SK-N-SH (cell line): ENCODE measurements around the gene GAL3ST3. TPM values are rescaled to one million over a fixed set of nuclear protein-coding genes. Genes with fewer than 3 reads are reported as not detected.

ENCODE experiments used
- CTCF ChIA-PET: fragments of 300-600, 350-600 bp; formaldehyde crosslinking; extraction: SDS; loops from one replicate; lab custom pipeline; 2021; lab: Yijun Ruan, JAX
- POLR2A ChIA-PET: fragments of 350-600 bp; sonication (Branson Sonifier 250); formaldehyde crosslinking; extraction: SDS; loops from one replicate; lab custom pipeline; 2020; ENCODE audit warnings: antibody characterized with exemption, inconsistent platforms; lab: Yijun Ruan, JAX
- DNase-seq: peaks from one replicate; pipeline ENCODE4 v3.0.0; 2012
- H2AFZ ChIP-seq: fragments of 200-600 bp; sonication (generic); 2 replicates; pipeline ENCODE4 v1.8.1; 2016; ENCODE audit warnings: antibody characterized with exemption, mild to moderate bottlenecking, low read depth
- H3F3A ChIP-seq: fragments of 200-600 bp; sonication (generic); replicated peaks from 2 replicates; pipeline ENCODE3; 2016; ENCODE audit warnings: antibody characterized with exemption, mild to moderate bottlenecking; ENCODE audit not compliant: insufficient read depth
- H3K27ac ChIP-seq, 2 experiments: fragments of 200-500 bp in 1 of 2; fragments of 200-600 bp in 1 of 2; sonication (Bioruptor generic) in 1 of 2; sonication (generic), shearing (Covaris generic) in 1 of 2; 2 replicates each; pipeline versions ENCODE4 v1.5.1 to v1.6.1; 2014 to 2016; ENCODE audit warnings: low read depth in 2 of 2, inconsistent platforms in 1 of 2, low read length in 1 of 2, mild to moderate bottlenecking in 1 of 2, mixed read lengths in 1 of 2
- H3K27me3 ChIP-seq: fragments of 200-600 bp; sonication (generic), shearing (Covaris generic); 2 replicates; pipeline ENCODE4 v1.6.1; 2016; ENCODE audit warnings: mixed run types; ENCODE audit not compliant: insufficient read depth
- H3K36me3 ChIP-seq, 2 experiments: fragments of 200-500 bp in 1 of 2; fragments of 200-600 bp in 1 of 2; sonication (Bioruptor generic) in 1 of 2; sonication (generic) in 1 of 2; replicated peaks in 1 of 2; 2 replicates each; pipeline versions ENCODE3 to v1.5.1; 2014 to 2016; ENCODE audit warnings: low read length in 1 of 2, mild to moderate bottlenecking in 1 of 2; ENCODE audit not compliant: insufficient read depth in 2 of 2, control insufficient read depth in 1 of 2
- H3K4me1 ChIP-seq, 2 experiments: fragments of 200-500 bp in 1 of 2; fragments of 200-600 bp in 1 of 2; sonication (Bioruptor generic) in 1 of 2; sonication (generic), shearing (Covaris generic) in 1 of 2; 2 replicates each; pipeline versions ENCODE4 v1.5.1 to v1.6.1; 2014 to 2016; ENCODE audit warnings: low read depth in 1 of 2, low read length in 1 of 2, mixed run types in 1 of 2; ENCODE audit not compliant: insufficient read depth in 2 of 2, control insufficient read depth in 1 of 2
- H3K4me2 ChIP-seq: fragments of 200-600 bp; sonication (generic), shearing (Covaris generic); 2 replicates; pipeline ENCODE4 v1.6.1; 2017; ENCODE audit warnings: mixed run types
- H3K4me3 ChIP-seq, 2 experiments: fragments of 200-500 bp in 1 of 2; fragments of 200-600 bp in 1 of 2; sonication (Bioruptor generic) in 1 of 2; sonication (generic), shearing (Covaris generic) in 1 of 2; 2 replicates each; pipeline versions ENCODE4 v1.5.1 to v1.8.1; 2014 to 2016; ENCODE audit warnings: low read depth in 2 of 2, inconsistent platforms in 1 of 2, low read length in 1 of 2, mild to moderate bottlenecking in 1 of 2, mixed read lengths in 1 of 2, moderate library complexity in 1 of 2
- H3K79me2 ChIP-seq: fragments of 200-600 bp; sonication (generic); 2 replicates; pipeline ENCODE4 v1.8.1; 2017; ENCODE audit warnings: mild to moderate bottlenecking; ENCODE audit not compliant: insufficient read depth
- H3K9ac ChIP-seq: fragments of 200-600 bp; sonication (generic); 2 replicates; pipeline ENCODE4 v1.6.1; 2017; ENCODE audit warnings: mixed run types
- H3K9me2 ChIP-seq: fragments of 200-600 bp; sonication (generic); 2 replicates; pipeline ENCODE4 v1.6.1; 2017; ENCODE audit warnings: mixed run types
- H3K9me3 ChIP-seq: fragments of 200-600 bp; sonication (generic); 2 replicates; pipeline ENCODE4 v1.6.1; 2017; ENCODE audit warnings: mixed run types, mild to moderate bottlenecking, moderate library complexity
- H4K20me1 ChIP-seq: fragments of 200-600 bp; sonication (generic); 2 replicates; pipeline ENCODE4 v1.6.1; 2017; ENCODE audit warnings: mild to moderate bottlenecking, mixed run types; ENCODE audit not compliant: insufficient read depth
- CHD2 ChIP-seq: fragments of 150-350 bp; IDR thresholded peaks from 2 replicates; pipeline ENCODE4 v1.6.1; 2018; ENCODE audit warnings: low read length; ENCODE audit not compliant: partially characterized antibody
- ELF1 ChIP-seq: IDR thresholded peaks from 2 replicates; pipeline ENCODE4 v1.4.0; 2012
- EP300 ChIP-seq, 2 experiments: IDR thresholded peaks; 2 replicates each; pipeline versions ENCODE4 v1.4.0 to v1.6.1; 2012; ENCODE audit warnings: borderline replicate concordance in 1 of 2, low read depth in 1 of 2, low read length in 1 of 2
- EZH2phosphoT487 ChIP-seq: fragments of 200-600 bp; sonication (generic); IDR thresholded peaks from 2 replicates; pipeline ENCODE4 v1.6.1; 2017; ENCODE audit warnings: low read depth, mixed run types, mild to moderate bottlenecking, antibody characterized with exemption, moderate library complexity, borderline replicate concordance
- FOSL2 ChIP-seq: IDR thresholded peaks from 2 replicates; pipeline ENCODE4 v1.4.0; 2012; ENCODE audit warnings: low read depth, mild to moderate bottlenecking, moderate library complexity, borderline replicate concordance
- FOXJ3 ChIP-seq: sonication (generic); formaldehyde crosslinking; IDR thresholded peaks from 2 replicates; pipeline ENCODE4 v1.5.1; 2020; ENCODE audit warnings: mild to moderate bottlenecking, missing genetic modification reagents
- FOXM1 ChIP-seq: IDR thresholded peaks from 2 replicates; pipeline ENCODE4 v1.4.0; 2012; ENCODE audit warnings: low read depth, mild to moderate bottlenecking
- GATA2 ChIP-seq: sonication (generic); formaldehyde crosslinking; IDR thresholded peaks from 2 replicates; pipeline ENCODE4 v1.5.0; 2020; ENCODE audit warnings: mild to moderate bottlenecking, missing genetic modification reagents
- MEF2A ChIP-seq: IDR thresholded peaks from 2 replicates; pipeline ENCODE4 v1.4.0; 2012; ENCODE audit warnings: low read depth, borderline replicate concordance
- NFIC ChIP-seq: IDR thresholded peaks from 2 replicates; pipeline ENCODE4 v1.4.0; 2012; ENCODE audit warnings: borderline replicate concordance
- RCOR1 ChIP-seq: fragments of 150-350 bp; IDR thresholded peaks from 2 replicates; pipeline ENCODE4 v1.6.1; 2017; ENCODE audit warnings: antibody characterized with exemption, low read length
- RXRA ChIP-seq: IDR thresholded peaks from 2 replicates; pipeline ENCODE4 v1.4.0; 2012; ENCODE audit warnings: low read depth, mild to moderate bottlenecking, borderline replicate concordance
- SIN3A ChIP-seq: IDR thresholded peaks from 2 replicates; pipeline ENCODE4 v1.6.1; 2012; ENCODE audit warnings: low read depth, mild to moderate bottlenecking, low read length, moderate library complexity, borderline replicate concordance
- TEAD4 ChIP-seq: IDR thresholded peaks from 2 replicates; pipeline ENCODE4 v1.4.0; 2012; ENCODE audit warnings: mild to moderate bottlenecking, borderline replicate concordance; ENCODE audit not compliant: insufficient read depth
- YY1 ChIP-seq: IDR thresholded peaks from 2 replicates; pipeline ENCODE4 v1.4.0; 2012; ENCODE audit warnings: low read depth, mild to moderate bottlenecking
- WGBS: methylation state at CpG from one replicate; pipeline ENCODE4 v1.1.6; 2017; ENCODE audit warnings: low lambda C conversion rate; 5-methylcytosine and 5-hydroxymethylcytosine counted together
- polyA plus RNA-seq, 3 experiments: library from polyadenylated mRNA; depleted of rRNA; stranded (reverse); fragments of >200 nt; gene quantifications; 2 replicates each; pipeline ENCODE4 v1.2.3, GENCODE V29; 2012
- TF ChIP-seq, protein P1 (sequence below): fragments of 150-350 bp; IDR thresholded peaks from 2 replicates; pipeline ENCODE4 v1.6.1; 2016; ENCODE audit warnings: mild to moderate bottlenecking, low read depth, low read length
- TF ChIP-seq, protein P2 (sequence below): IDR thresholded peaks from 2 replicates; pipeline ENCODE4 v1.4.0; 2012; ENCODE audit warnings: low read depth, borderline replicate concordance
- TF ChIP-seq, protein P3 (sequence below): fragments of 200-600 bp; sonication (generic); IDR thresholded peaks from 2 replicates; pipeline ENCODE4 v1.6.1; 2017; ENCODE audit warnings: antibody characterized with exemption, mild to moderate bottlenecking, moderate library complexity
- TF ChIP-seq, protein P4 (sequence below): IDR thresholded peaks from 2 replicates; pipeline ENCODE4 v1.4.0; 2012; ENCODE audit warnings: low read depth, borderline replicate concordance

GAL3ST3 gene
- polyA plus RNA-seq, 1 of the 3 experiments (the other 2 are of a cell fraction), result 3.2 TPM

DNA sequence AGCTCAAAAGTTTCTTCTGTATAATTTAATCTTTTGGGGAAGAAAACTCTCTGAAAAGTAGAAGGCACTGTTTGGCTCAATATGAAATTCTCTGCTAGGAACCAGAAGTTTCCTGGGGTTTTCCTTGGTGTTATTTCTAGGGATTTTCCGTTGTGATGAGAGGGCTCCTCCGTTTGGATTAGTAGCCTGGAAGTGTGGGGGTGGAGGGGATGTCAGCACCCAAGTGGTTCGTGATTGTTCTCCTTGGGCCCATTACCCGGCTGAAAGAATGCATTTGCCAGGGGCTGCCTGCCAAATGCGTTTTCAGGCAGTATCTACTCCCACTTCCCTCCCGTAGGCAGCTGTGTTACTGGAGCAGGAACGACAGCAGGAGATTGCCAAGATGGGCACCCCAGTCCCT, 7.5 kb upstream of the GAL3ST3 start:
- no peaks in the 10 kb centered on the region for H4K20me1 ChIP-seq
- CTCF ChIA-PET, result interaction anchor here (0.6 to 6.7 kb wide), 2 partner anchors 12 to 870 kb away, joined by 3 to 101 read pairs; partner anchors contain the start of gene PACS1
- H3K27ac ChIP-seq, result no peak overlapping the region

More for the DNA sequence above, 7.5 kb upstream of the GAL3ST3 start:
- Histone ChIP-seq H3K4me3 (no peak overlapping the region), H3K4me2 (no peak overlapping the region), H3K9me3 (no peaks in the 10 kb centered on the region), H3K36me3 (peaks cover 69 to 76% of the 10 kb centered on the region in 2 experiments), H3K27me3 (no peaks in the 10 kb centered on the region), H2AFZ (no peak overlapping the region), H3K9me2 (no peaks in the 10 kb centered on the region), H3F3A (peaks cover 4% of the 10 kb centered on the region), H3K79me2 (peaks cover 68% of the 10 kb centered on the region), H3K9ac (no peak overlapping the region), H3K4me1 (peaks cover 0 to 8% of the 10 kb centered on the region in 2 experiments; a peak in 1 of 4 replicates)
- no peak for TF ChIP-seq SIN3A
- TF ChIP-seq FOXJ3 (CRISPR knock-in tag), result no peak
- TF ChIP-seq NFIC, result no peak
- TF ChIP-seq, protein P1, sequence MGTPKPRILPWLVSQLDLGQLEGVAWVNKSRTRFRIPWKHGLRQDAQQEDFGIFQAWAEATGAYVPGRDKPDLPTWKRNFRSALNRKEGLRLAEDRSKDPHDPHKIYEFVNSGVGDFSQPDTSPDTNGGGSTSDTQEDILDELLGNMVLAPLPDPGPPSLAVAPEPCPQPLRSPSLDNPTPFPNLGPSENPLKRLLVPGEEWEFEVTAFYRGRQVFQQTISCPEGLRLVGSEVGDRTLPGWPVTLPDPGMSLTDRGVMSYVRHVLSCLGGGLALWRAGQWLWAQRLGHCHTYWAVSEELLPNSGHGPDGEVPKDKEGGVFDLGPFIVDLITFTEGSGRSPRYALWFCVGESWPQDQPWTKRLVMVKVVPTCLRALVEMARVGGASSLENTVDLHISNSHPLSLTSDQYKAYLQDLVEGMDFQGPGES, result no peak
- TF ChIP-seq YY1, result no peak
- no peak for TF ChIP-seq MEF2A
- TF ChIP-seq EZH2phosphoT487, result no peak
- TF ChIP-seq, protein P2, sequence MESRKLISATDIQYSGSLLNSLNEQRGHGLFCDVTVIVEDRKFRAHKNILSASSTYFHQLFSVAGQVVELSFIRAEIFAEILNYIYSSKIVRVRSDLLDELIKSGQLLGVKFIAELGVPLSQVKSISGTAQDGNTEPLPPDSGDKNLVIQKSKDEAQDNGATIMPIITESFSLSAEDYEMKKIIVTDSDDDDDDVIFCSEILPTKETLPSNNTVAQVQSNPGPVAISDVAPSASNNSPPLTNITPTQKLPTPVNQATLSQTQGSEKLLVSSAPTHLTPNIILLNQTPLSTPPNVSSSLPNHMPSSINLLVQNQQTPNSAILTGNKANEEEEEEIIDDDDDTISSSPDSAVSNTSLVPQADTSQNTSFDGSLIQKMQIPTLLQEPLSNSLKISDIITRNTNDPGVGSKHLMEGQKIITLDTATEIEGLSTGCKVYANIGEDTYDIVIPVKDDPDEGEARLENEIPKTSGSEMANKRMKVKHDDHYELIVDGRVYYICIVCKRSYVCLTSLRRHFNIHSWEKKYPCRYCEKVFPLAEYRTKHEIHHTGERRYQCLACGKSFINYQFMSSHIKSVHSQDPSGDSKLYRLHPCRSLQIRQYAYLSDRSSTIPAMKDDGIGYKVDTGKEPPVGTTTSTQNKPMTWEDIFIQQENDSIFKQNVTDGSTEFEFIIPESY, result no peak
- no peak for TF ChIP-seq ELF1
- no peak for TF ChIP-seq EP300 (IDR thresholded peaks at IDR 0.05; ENCODE audit: borderline replicate concordance in 1 of 2, low read depth in 1 of 2, low read length in 1 of 2)
- TF ChIP-seq RCOR1, result no peak
- no peak for TF ChIP-seq FOSL2
- no peak for TF ChIP-seq TEAD4
- TF ChIP-seq CHD2, result no peak
- TF ChIP-seq RXRA, result no peak
- no peak for TF ChIP-seq FOXM1
- TF ChIP-seq, protein P3, sequence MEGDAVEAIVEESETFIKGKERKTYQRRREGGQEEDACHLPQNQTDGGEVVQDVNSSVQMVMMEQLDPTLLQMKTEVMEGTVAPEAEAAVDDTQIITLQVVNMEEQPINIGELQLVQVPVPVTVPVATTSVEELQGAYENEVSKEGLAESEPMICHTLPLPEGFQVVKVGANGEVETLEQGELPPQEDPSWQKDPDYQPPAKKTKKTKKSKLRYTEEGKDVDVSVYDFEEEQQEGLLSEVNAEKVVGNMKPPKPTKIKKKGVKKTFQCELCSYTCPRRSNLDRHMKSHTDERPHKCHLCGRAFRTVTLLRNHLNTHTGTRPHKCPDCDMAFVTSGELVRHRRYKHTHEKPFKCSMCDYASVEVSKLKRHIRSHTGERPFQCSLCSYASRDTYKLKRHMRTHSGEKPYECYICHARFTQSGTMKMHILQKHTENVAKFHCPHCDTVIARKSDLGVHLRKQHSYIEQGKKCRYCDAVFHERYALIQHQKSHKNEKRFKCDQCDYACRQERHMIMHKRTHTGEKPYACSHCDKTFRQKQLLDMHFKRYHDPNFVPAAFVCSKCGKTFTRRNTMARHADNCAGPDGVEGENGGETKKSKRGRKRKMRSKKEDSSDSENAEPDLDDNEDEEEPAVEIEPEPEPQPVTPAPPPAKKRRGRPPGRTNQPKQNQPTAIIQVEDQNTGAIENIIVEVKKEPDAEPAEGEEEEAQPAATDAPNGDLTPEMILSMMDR, result no peak
- TF ChIP-seq, protein P4, sequence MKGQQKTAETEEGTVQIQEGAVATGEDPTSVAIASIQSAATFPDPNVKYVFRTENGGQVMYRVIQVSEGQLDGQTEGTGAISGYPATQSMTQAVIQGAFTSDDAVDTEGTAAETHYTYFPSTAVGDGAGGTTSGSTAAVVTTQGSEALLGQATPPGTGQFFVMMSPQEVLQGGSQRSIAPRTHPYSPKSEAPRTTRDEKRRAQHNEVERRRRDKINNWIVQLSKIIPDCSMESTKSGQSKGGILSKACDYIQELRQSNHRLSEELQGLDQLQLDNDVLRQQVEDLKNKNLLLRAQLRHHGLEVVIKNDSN, result no peak
- TF ChIP-seq GATA2 (CRISPR knock-in tag), result no peak
- POLR2A ChIA-PET, result no interaction called here
- DNase-seq, result no peak
- 75% methylated on average over 6 of the region's 7 CpGs for WGBS
